H9 (cell line): ENCODE results near the gene ARPP21. TPM values are rescaled to one million over a fixed set of nuclear protein-coding genes. Genes with fewer than 3 reads are reported as not detected.

Experiments
- DNase-seq: peaks from one replicate; pipeline ENCODE4 v3.0.0-alpha.2; 2017
- H2AFZ ChIP-seq: one replicate; pipeline ENCODE4 v1.6.1; 2013; ENCODE audit warnings: mild to moderate bottlenecking, low read length, control low read depth, moderate library complexity
- H2AK5ac ChIP-seq: 2 replicates; pipeline ENCODE4 v1.6.1; 2013; ENCODE audit warnings: low read length, control low read depth, mixed read lengths; ENCODE audit not compliant: insufficient read length
- H2BK120ac ChIP-seq: one replicate; pipeline ENCODE4 v1.6.1; 2013; ENCODE audit warnings: low read depth, mild to moderate bottlenecking, low read length, control low read depth, inconsistent platforms; ENCODE audit not compliant: poor library complexity, severe bottlenecking
- H2BK12ac ChIP-seq: 2 replicates; pipeline ENCODE4 v1.6.1; 2013; ENCODE audit warnings: low read length, control low read depth, mixed read lengths, low read depth; ENCODE audit not compliant: insufficient read length
- H2BK15ac ChIP-seq: 2 replicates; pipeline ENCODE4 v1.6.1; 2013; ENCODE audit warnings: low read depth, low read length, control low read depth
- H2BK20ac ChIP-seq: one replicate; pipeline ENCODE4 v1.6.1; 2013; ENCODE audit warnings: low read depth, mild to moderate bottlenecking, low read length, control low read depth, inconsistent platforms; ENCODE audit not compliant: poor library complexity, severe bottlenecking
- H2BK5ac ChIP-seq: 2 replicates; pipeline ENCODE4 v1.6.1; 2013; ENCODE audit warnings: low read length, control low read depth, mixed read lengths; ENCODE audit not compliant: insufficient read length
- H3K14ac ChIP-seq: 2 replicates; pipeline ENCODE4 v1.6.1; 2013; ENCODE audit warnings: low read length, control low read depth; ENCODE audit not compliant: insufficient read depth
- H3K18ac ChIP-seq: 2 replicates; pipeline ENCODE4 v1.6.1; 2013; ENCODE audit warnings: low read depth, mild to moderate bottlenecking, mixed read lengths, low read length, control low read depth; ENCODE audit not compliant: insufficient read length
- H3K23ac ChIP-seq: 2 replicates; pipeline ENCODE4 v1.6.1; 2013; ENCODE audit warnings: low read length, control low read depth, mixed read lengths, low read depth; ENCODE audit not compliant: insufficient read length
- H3K23me2 ChIP-seq: 2 replicates; pipeline ENCODE4 v1.6.1; 2013; ENCODE audit warnings: low read depth, mild to moderate bottlenecking, mixed read lengths, low read length, control low read depth; ENCODE audit not compliant: insufficient read length, poor library complexity, severe bottlenecking
- H3K27ac ChIP-seq: 2 replicates; pipeline ENCODE4 v1.5.1; 2013; ENCODE audit warnings: low read length, control low read depth, mixed read lengths, low read depth; ENCODE audit not compliant: insufficient read length
- H3K27me3 ChIP-seq: 2 replicates; pipeline ENCODE4 v1.6.1; 2013; ENCODE audit warnings: low read length, control low read depth, inconsistent platforms; ENCODE audit not compliant: insufficient read depth
- H3K4ac ChIP-seq: 2 replicates; pipeline ENCODE4 v1.6.1; 2013; ENCODE audit warnings: low read depth, mild to moderate bottlenecking, control low read depth, inconsistent platforms, low read length, moderate library complexity
- H3K4me1 ChIP-seq: 2 replicates; pipeline ENCODE4 v1.6.1; 2013; ENCODE audit warnings: low read length, control low read depth, inconsistent platforms; ENCODE audit not compliant: insufficient read depth
- H3K4me2 ChIP-seq: 2 replicates; pipeline ENCODE4 v1.6.1; 2013; ENCODE audit warnings: low read length, control low read depth, mixed read lengths; ENCODE audit not compliant: insufficient read length, insufficient read depth
- H3K56ac ChIP-seq: 2 replicates; pipeline ENCODE4 v1.6.1; 2013; ENCODE audit warnings: low read depth, mild to moderate bottlenecking, mixed read lengths, low read length, control low read depth; ENCODE audit not compliant: insufficient read length
- H3K79me1 ChIP-seq: 2 replicates; pipeline ENCODE4 v1.6.1; 2013; ENCODE audit warnings: low read depth, mild to moderate bottlenecking, moderate library complexity, low read length, control low read depth, inconsistent platforms; ENCODE audit not compliant: insufficient read depth, poor library complexity, severe bottlenecking
- H3K79me2 ChIP-seq: 2 replicates; pipeline ENCODE4 v1.6.1; 2013; ENCODE audit warnings: low read length, control low read depth, inconsistent platforms; ENCODE audit not compliant: insufficient read depth
- H3K9ac ChIP-seq: 2 replicates; pipeline ENCODE4 v1.6.1; 2013; ENCODE audit warnings: low read length, control low read depth, mixed read lengths; ENCODE audit not compliant: insufficient read length; ENCODE audit errors: extremely low read depth
- H3K9me3 ChIP-seq: one replicate; pipeline ENCODE4 v1.6.1; 2013; ENCODE audit warnings: low read depth, low read length, inconsistent platforms; ENCODE audit not compliant: control insufficient read depth
- H3T11ph ChIP-seq: one replicate; pipeline ENCODE4 v1.6.1; 2013; ENCODE audit warnings: mild to moderate bottlenecking, low read length, control low read depth, inconsistent platforms
- H4K20me1 ChIP-seq: one replicate; pipeline ENCODE4 v1.6.1; 2013; ENCODE audit not compliant: control insufficient read depth, insufficient read length, insufficient read depth
- H4K5ac ChIP-seq: 2 replicates; pipeline ENCODE4 v1.6.1; 2013; ENCODE audit warnings: low read depth, mild to moderate bottlenecking, mixed read lengths, low read length, control low read depth; ENCODE audit not compliant: insufficient read length
- H4K8ac ChIP-seq: replicated peaks from 2 replicates; pipeline ENCODE4 v1.6.1; 2013; ENCODE audit warnings: low read length, control low read depth, mixed read lengths, low read depth; ENCODE audit not compliant: insufficient read length
- H4K91ac ChIP-seq: 2 replicates; pipeline ENCODE4 v1.6.1; 2013; ENCODE audit warnings: low read depth, mild to moderate bottlenecking, moderate library complexity, mixed read lengths, low read length, control low read depth; ENCODE audit not compliant: insufficient read length
- H3K27ac Mint-ChIP-seq, 3 experiments: 2 replicates in 2 of 3; 3 replicates in 1 of 3; pipeline ENCODE4 v1.8.0; 2020 to 2021; ENCODE audit warnings: mixed read lengths in 3 of 3, mild to moderate bottlenecking in 1 of 3, moderate library complexity in 1 of 3
- H3K27me3 Mint-ChIP-seq: 2 replicates; pipeline ENCODE4 v1.8.0; 2021; ENCODE audit warnings: low read depth, mild to moderate bottlenecking, moderate library complexity, mixed read lengths
- H3K36me3 Mint-ChIP-seq, 3 experiments: 2 replicates in 2 of 3; 3 replicates in 1 of 3; pipeline ENCODE4 v1.8.0; 2020 to 2021; ENCODE audit warnings: low read depth in 3 of 3, mixed read lengths in 3 of 3; ENCODE audit not compliant: insufficient read depth in 1 of 3
- H3K4me1 Mint-ChIP-seq, 2 experiments: 2 replicates each; pipeline ENCODE4 v1.8.0; 2020; ENCODE audit warnings: mixed read lengths in 2 of 2
- H3K4me3 Mint-ChIP-seq, 2 experiments: 2 replicates in 1 of 2; 3 replicates in 1 of 2; pipeline ENCODE4 v1.8.0; 2020 to 2021; ENCODE audit warnings: mild to moderate bottlenecking in 2 of 2, mixed read lengths in 2 of 2, moderate library complexity in 1 of 2
- H3K9me3 Mint-ChIP-seq, 2 experiments: 2 replicates in 1 of 2; 3 replicates in 1 of 2; pipeline ENCODE4 v1.8.0; 2020; ENCODE audit warnings: mild to moderate bottlenecking in 2 of 2, mixed read lengths in 2 of 2, moderate library complexity in 1 of 2
- CTCF ChIP-seq: fragments of 200-600 bp; sonication (generic); conservative IDR thresholded peaks from 3 replicates; pipeline ENCODE4 v1.8.0; 2021; ENCODE audit warnings: antibody characterized with exemption, mild to moderate bottlenecking
- WGBS: extraction: QIAGEN DNeasy Blood & Tissue Kit; methylation state at CpG from one replicate; pipeline ENCODE4 v1.1.7; 2013; ENCODE audit warnings: missing lambda C conversion rate, low lambda C conversion rate, mixed read lengths; ENCODE audit not compliant: insufficient read length; ENCODE audit errors: extremely low coverage; 5-methylcytosine and 5-hydroxymethylcytosine counted together
- total RNA-seq: library from RNA; stranded (reverse); gene quantifications from 2 replicates; pipeline ENCODE4 v1.2.1, GENCODE V29; 2021

ARPP21 gene
- total RNA-seq, 1 experiment from 2014 or later, result not detected

GRCh38 chr3:35665390-35666055 lies 26.2 kb downstream of the ARPP21 start:
- no peak overlapping the region for H4K8ac ChIP-seq
- no peaks in the 10 kb centered on the region for H3K9me3 ChIP-seq
- no peak overlapping the region for H3K14ac ChIP-seq
- H4K20me1 ChIP-seq, result no peaks in the 10 kb centered on the region
- no peak overlapping the region for H2BK12ac ChIP-seq
- no peak for TF ChIP-seq CTCF
- H3K56ac ChIP-seq, result no peak overlapping the region
- no peak overlapping the region for H2AK5ac ChIP-seq
- no peak overlapping the region for H2BK15ac ChIP-seq
- no peaks in the 10 kb centered on the region for H3K27me3 ChIP-seq
- no peak overlapping the region for H3K4ac ChIP-seq
- H3K9ac ChIP-seq, result no peak overlapping the region
- no peak overlapping the region for H3K23ac ChIP-seq
- H2BK5ac ChIP-seq, result no peak overlapping the region
- no peak overlapping the region for H3K27ac Mint-ChIP-seq
- H4K91ac ChIP-seq, result no peak overlapping the region
- no peaks in the 10 kb centered on the region for H3K36me3 Mint-ChIP-seq
- no peak overlapping the region for H2AFZ ChIP-seq
- H2BK20ac ChIP-seq, result no peak overlapping the region
- H3K4me2 ChIP-seq, result no peak overlapping the region
- H3K27me3 Mint-ChIP-seq, result no peaks in the 10 kb centered on the region
- H2BK120ac ChIP-seq, result no peak overlapping the region
- no peaks in the 10 kb centered on the region; the same call in 1 of the 2 replicates for H3K4me1 ChIP-seq
- H3K79me1 ChIP-seq, result no peaks in the 10 kb centered on the region
- H3K79me2 ChIP-seq, result no peaks in the 10 kb centered on the region
- H4K5ac ChIP-seq, result no peak overlapping the region
- no peak overlapping the region for H3K18ac ChIP-seq
- DNase-seq, result no peak
- no peak overlapping the region for H3T11ph ChIP-seq
- H3K4me3 Mint-ChIP-seq, result no peak overlapping the region
- H3K9me3 Mint-ChIP-seq, result no peaks in the 10 kb centered on the region
- WGBS, result no CpG with 5 or more reads among the region's 3 CpGs
- peaks cover 8 to 10% of the 10 kb centered on the region in 2 experiments; a peak in 1 of 4 replicates for H3K4me1 Mint-ChIP-seq
- no peak overlapping the region for H3K27ac ChIP-seq
- no peaks in the 10 kb centered on the region for H3K23me2 ChIP-seq
